Epidermal melanocyte (primary cell): ENCODE results near the gene ARHGEF25.
"Not testable (repeated sequence)": the region's sequence is repeated elsewhere in the genome, so short reads cannot be mapped to it uniquely, and the experiment has no call there.

Source experiments
- DNase-seq: peaks from one replicate; pipeline ENCODE4 v3.0.0; 2011; ENCODE audit warnings: low spot score; ENCODE audit not compliant: insufficient read length

Gene ARHGEF25

DNA sequence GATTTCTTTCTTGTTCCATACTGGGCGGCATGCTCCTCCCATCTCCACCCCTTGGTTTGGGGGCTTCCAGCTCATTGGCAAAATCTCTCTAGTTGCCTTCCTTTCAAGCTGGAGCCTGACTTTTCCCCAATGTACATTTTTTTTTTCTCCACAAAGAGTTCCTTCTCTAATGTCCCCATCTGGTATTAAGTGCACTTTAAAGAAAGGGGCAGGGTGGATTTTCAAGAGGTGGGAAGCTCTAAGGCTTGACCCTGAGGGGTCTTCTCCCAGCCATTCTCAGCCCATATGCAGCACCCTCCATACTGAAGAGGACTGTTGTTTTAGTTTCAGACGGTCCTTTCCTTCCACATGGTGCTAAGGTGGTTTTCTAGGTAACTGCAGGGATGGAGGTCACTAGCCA, 26.1 kb upstream of the ARHGEF25 start:
- no peak for DNase-seq

DNA sequence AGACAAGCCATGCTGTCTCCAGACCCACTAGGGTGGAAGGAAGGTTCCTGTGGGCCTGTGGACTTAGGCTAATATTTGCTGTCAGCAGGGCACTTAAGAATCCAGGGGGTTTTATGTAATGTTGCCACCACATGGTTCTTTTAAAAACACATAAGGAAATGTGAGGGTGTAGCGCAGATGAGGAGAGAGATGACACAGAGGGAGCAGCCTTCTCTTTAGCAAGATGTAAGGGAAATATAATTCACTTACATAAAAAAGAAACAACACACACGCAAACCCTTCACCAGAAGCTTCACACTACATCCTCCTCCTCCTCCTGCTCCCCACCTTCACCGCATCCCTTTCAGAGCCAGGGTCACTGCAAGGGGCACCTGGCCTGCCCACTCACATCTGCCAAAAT, 25.1 kb upstream of the ARHGEF25 start:
- no peak for DNase-seq

DNA sequence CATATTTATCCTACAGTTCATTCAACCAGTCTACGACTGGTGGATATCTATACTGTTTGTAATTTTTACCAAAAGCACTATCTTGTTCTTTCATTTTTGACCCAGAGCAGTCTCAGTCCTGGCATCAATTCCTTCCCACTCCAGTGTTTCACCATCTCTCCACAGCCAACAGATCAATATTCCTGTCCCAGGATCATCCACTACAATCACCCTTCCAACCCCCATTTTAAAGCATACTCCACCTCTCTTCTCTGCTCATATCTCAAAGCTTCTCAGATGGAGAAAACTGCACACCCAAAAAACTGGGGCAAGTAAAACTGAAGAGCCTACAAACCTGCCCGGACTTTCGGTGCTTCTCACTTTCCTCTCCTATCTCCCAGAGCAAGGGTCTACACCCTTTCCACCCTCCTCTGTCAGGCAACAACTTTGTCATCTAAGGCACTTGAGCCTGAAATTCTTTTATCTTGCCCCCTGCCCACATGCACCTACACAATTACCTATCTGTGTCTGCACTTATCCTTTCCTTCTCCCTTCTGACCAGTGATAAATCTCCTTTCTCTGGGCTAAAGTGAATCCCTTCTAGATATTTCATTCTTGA, 24.3 kb upstream of the ARHGEF25 start:
- DNase-seq = no peak

DNA sequence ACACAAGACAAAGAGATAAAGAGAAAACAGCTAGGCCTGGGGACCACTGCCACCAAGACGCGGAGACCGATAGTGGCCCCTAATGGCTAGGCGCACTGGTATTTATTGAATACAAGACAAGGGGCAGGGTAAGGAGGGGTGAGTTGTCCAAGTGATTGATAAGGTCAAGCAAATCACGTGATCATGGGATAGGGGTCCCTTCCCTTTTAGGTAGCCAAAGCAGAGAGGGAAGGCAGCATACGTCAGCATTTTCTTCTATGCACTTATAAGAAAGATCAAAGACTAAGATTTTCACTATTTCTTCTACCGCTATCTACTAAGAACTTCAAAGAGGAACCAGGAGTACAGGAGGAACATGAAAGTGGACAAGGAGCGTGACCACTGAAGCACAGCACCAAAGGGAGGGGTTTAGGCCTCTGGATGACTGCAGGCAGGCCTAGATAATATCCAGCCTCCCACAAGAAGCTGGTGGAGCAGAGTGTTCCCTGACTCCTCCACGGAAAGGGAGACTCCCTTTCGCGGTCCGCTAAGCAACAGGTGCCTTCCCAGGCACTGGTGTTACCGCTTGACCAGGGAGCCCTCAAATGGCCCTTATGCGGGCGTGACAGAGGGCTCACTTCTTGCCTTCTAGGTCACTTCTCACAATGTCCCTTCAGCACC, 22.2 kb upstream of the ARHGEF25 start:
- DNase-seq = not testable (repeated sequence)

DNA sequence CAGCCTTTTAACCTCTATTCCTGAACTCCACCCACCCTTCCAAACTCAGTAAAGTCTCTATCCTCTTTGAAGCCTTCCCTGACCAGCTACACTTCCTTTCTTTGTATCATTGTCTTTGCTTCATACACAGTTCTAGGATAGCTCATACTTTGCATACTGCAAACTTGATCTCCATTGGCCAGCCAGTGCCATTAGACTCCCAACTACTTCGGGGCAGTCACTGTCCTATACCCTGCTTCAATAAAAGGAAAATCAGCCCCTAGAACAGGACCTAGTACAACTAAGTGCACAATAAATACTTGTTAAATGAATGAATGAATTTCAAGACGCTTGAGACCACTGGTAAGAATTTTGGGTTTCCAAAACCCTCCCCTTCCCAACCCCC, 20.8 kb upstream of the ARHGEF25 start:
- DNase-seq = no peak

DNA sequence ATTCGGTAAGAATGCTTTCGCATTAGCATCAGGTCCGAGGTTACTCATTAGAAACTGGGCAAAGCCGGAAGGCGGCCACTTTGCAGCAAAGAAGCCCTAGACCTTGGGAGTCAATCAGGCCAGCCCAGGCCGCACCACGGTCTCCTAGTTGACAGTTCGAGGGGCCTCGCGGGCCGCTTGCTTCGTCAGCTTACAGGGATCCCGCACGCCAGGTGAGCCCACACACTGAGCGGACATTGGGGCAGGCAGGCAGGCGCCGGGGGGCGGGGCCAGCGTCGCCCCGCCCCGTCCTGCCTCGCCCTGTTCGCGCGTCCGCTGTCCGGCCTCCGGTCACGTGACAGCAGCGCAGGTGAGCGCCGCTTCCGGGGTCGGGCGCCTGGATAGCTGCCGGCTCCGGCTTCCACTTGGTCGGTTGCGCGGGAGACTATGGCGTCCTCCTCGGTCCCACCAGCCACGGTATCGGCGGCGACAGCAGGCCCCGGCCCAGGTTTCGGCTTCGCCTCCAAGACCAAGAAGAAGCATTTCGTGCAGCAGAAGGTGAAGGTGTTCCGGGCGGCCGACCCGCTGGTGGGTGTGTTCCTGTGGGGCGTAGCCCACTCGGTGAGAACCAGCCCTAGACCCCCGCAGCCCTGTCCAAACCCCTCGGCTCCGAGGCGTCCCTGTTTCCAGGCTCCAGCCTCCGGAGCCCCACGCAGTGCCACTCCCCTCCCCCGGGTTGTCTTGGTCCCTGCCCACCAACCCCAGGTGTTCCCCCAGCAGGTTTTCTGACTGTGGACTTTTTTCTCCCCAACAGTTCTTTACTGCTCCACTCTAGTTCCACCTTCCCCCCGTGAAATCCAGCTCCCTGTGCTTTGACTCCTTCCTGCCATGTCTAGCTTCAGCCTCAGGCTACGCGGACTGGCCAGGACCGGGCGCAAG, 20.1 kb upstream of the ARHGEF25 start, which contains the start of gene PIP4K2C:
Gene PIP4K2C (plus strand): TSS at position 329 of the 918 bp plus-strand sequence. CDS start 98 bp downstream, at position 427.
- DNase-seq = peak; percentile 64

DNA sequence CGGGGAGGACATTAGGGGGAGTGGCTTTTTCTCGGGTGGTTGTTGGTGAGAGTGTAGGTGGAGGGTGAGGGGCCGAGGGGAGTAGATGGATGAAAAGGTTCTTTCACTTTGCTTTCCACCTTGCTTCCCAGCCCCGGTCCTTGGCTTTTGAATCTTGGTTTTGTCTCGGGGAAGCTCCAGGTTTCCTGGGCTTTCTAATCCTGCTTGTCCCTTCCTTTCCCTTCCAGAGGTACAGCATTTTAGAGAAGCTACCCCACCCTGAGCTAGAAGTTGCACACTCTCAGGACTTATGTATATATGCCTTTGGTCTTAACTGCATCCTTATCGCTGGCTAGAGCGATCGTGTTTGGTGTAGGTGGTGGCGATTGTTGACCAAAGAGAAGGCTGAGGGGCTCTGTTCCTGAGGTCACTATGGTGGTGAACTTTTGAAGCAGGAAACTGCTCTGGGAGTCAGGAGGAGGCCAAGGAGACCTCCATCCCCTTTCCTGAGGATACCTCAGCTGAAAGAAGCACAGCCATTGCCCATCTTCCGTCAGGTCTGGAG, 19.4 kb upstream of the ARHGEF25 start:
- no peak for DNase-seq

DNA sequence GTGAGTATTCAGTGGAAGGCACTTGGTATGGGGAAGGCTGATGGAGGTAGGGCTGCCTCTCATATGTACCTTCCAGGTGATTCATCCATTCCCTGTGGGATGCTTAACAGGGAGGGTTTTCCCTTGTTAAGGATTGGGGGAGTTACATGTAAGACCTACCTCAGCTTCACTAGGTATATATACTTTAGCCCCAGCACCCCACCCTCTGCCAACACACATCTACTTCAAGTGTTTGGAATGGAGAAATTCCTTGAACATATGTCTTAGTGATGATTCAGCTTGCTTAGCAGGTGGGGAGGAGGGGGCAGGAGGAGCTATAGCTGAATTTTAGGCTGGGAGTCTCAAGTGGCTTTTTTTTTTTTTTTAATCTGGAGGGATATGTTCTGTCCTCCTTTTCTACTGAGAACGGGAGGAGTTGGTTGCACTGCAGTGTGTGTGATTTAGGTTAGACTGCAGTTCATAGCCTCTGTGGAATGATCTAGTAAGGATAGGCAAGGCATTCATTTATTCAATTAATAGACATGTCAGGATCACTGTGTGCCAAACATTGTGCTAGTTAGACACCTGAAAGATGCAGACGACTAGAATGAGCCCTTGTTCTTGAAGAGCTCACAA, 18.6 kb upstream of the ARHGEF25 start:
- DNase-seq = no peak

DNA sequence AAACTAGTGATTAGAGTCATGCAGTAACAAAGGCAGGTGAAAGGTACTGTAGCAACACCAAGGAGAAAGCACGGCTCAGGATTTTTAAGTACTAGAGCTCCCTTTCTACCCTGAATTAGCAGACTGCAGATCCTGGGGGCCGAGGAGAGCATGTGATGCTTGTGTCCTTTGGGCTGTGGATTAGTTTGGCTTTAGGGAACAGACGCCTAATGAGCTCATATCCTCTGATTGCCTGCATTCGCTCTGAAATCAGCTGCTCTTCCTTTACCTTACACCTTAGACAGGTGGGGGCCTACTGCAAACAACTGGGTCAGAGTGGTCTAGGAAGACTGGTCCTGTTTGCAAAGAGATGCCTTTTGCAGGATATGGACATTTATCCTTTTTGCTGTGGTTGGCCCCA, 18.0 kb upstream of the ARHGEF25 start:
- DNase-seq = no peak

DNA sequence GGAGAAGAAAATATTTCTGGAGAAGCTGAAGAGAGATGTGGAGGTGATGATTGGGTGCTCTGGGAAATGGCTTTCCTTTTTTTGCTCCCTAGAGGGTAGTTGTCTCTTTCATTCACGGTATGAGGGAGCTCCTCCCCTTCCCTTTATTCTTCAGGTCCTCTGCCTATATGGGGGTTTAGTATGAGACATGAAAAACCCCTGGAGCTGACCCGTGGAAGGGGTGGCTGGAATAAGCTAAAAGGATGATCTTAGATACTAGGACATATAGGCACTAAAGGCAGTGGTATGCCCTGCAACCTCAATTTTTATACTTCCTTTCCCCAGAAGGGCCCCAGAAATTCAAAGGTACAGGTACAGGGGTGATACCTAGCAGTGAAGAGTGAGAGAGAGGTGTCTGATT, 10.8 kb upstream of the ARHGEF25 start:
- no peak for DNase-seq

DNA sequence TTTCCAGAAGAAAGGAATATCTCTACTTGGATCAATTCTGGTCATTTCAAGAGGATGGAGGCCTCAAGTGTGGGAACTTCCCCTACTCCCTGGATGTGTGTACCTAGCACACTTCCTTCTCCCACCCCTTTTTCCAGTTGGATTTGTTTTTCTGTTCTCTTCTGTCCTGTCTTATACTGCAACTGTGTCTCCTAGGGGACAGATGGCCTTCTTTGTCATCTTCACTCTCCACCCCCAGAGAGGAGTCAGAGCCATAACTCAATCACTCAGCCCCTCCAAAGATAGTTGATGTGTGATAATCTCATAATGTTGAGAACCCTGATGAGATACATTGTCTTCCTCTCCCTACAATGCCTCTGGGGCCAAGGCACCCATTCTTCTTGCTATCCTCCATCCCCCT, 8.7 kb upstream of the ARHGEF25 start:
- DNase-seq = no peak

DNA sequence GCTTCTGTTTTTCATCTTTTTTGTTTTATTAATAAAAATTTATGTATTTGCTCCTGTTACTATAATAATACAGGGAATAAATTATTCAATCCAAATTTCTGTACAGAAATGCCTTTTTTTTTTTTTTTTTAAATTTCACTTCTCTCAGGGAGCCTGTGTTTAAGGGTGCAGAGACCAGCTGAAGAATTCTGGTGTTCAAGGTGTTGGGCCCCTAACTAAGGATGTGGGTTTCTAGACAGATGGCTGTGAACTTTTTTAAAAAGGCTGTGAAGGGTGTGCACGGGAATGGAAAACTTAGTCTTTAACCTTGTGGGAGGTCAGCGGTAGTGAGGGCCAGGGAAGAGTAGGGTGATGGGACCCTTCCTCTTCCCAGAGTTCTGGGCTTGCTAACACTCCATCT, 7.9 kb upstream of the ARHGEF25 start:
- DNase-seq = no peak

DNA sequence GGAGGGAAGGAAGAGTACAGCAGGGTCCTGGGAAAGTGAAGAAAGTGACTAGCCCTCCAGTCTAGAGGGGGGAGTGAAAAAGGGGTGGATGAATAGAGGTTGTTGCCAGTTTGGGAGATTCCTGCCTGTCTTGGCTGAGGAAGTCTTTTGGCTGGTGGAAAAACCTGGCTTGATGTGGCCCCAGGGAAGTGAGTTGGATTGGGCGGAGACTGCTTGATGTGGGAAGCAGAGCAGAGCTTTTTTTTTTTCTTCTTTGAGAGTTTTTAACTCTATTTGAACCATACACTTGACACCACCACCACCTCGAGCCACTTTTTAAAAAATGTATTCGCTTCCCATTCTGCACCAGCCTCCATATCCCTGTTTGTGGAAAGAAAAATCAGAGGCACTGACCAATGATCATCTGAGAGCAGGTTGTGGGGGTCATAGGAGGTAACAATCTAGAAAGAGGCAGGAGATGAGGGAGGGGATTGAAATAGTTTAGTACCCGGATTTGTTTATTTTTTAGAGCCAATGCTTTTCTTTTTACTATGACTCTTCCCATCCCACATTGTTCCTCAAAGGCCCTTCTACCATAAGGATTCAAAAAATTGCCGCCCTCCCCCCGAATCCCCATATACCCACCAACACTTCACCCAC, 7.3 kb upstream of the ARHGEF25 start:
- no peak for DNase-seq

DNA sequence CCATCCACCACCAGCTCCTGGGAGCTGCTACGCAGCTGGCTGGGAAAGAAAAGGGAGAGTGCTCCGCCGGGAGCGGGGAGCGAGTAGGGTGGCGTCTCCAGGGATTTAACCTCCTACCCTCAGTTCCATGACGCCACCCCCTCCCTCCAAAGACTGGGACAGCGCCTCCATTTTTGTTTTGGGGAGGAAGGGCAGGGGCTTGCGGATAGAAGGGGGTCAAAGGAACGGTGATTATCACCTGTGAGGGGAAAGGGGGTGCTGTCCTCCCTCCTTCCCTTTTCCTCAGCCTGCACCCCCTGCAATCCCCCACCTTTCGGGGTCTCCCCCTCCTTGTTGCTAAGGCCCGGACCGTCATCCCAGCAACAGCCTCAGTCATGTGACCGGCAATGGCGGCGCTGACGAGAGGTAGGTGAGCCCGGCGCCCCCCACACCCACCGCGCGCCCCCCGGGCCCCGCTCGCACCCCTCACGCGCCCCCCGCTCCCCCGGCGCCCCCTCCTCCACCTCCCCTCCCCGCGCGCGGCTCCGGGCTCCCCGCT, 6.7 kb upstream of the ARHGEF25 start, which contains the start of gene DTX3:
Gene DTX3 (plus strand): TSS at position 371 of the 538 bp plus-strand sequence. CDS start 1,694 bp downstream, outside the sequence.
- no peak for DNase-seq

DNA sequence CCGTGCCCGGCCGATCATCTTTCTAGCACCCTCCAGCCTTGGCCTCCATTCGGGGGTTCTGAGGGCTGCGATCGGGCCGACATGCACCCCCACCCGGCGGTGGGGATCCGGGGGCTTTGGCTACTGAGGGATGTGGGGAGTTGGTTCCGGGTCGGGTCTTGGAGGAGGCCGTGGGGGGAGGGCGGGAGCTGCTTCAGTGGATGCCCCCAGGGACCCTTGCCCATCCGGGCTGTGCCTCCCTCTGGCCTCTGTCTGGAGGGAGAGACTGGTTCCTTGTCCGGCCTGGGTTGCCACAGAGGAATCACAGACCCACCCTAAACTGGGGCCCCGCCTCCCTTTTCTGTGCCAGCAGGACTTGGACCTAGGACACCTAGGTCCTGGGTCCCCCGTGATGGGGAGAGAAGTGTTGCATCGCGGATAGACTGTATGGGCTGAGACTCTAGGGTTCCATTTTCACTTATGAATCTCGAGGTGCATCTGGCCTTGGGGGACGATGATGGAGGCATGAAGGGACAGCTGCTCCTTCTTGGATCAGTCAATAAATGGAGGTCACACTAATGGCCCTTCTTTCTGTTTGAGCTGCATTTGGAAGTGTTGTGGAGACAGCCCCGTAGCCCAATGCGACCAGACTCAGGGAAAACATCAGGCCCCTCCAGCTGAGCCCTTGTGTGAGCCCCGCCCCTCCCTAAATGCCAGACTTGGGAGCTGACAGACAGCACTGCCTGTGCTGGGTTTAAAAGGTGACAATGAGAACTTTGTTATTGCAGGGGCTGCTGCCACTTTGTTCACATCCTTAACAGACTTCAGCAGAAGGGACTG, 6.0 kb upstream of the ARHGEF25 start:
- no peak for DNase-seq

DNA sequence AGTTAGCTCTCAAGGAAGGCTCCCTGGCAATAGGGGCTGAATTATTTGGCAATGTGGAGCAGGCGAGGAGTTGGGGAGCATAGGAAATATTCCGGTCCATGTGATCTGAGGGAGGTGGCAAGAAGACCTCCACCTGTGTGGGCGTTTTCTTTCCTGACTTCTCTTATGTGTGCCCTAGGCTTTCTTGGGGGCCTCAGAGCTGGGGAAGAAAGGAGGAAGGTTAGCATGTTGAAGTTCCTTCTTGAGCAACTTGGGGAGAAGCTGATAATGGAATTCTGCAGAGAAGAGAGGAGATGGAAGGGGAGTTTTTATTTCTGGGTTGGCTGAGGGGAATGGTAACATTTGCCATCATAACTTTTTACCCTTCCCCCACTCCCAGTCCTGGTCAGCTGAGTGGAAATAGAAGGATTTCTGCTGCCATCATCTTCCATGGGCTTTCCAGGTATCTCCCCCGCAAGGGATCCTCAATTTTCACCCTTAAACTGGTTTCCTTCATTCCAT, 5.4 kb upstream of the ARHGEF25 start:
- DNase-seq = no peak

DNA sequence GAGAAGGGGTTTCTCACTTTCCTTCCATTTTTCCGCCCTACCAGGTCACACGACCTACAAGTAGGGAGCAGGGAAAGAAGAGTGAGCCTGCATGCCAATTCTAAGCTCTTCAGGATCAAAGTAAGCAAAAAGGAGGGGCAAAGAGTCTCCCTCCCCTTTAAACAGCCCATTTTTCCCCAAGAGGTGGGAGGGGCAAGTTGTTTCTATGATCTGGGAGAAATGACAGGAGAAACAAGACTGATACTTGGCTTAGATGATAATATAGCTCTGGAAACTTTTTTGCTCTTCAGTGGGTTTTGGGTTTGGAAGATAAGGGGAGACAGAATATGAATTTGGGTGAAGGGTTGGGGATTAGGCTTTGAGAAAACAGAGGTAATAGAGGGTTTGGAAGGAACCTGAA, 4.8 kb upstream of the ARHGEF25 start:
- DNase-seq = no peak

DNA sequence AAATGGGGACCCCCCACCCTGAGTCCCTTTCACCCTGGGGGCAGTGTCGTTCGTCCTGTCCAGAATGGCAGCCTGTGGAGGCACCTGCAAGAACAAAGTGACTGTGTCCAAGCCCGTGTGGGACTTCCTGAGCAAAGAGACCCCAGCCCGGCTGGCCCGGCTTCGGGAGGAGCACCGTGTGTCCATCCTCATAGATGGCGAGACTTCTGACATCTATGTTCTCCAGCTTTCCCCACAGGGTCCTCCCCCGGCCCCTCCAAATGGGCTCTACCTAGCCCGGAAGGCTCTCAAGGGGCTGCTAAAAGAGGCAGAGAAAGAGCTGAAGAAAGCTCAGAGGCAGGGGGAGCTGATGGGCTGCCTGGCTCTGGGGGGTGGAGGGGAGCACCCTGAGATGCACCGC, 4.4 kb upstream of the ARHGEF25 start:
- no peak for DNase-seq

DNA sequence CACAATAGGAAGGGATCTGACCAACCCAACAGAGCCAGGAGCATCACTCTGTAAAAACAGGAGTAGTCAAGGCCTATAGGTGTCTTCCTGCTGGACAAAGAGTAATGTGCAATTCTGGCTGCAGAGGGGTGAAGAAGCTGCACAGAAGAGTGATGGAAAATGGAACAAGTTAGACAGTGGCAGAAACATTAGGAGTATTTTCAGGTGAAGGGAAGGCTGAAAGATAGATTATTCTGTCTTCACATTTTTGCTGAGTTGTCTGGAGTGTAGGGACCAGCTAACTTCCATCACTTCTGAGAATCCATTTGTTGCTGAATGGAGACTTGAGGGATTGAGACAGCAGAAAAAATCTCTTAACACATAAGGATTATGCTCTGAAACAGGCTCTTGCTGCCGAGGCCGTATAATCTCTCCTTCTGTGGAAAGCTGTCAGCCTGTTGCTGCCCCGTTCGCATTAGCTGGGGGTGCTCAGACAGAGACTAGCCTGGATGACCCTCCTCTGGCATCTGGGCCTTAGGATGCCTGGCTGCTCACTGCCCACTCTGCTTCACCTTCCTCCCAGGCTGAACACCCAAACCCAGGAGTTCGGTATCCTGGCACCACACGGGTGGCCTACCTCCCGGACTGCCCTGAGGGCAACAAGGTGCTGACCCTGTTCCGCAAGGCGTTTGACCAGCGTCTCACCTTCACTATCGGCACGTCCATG, 3.1 kb upstream of the ARHGEF25 start:
- DNase-seq = no peak
